H9 (cell line): ENCODE results near the gene SEL1L. TPM values are rescaled to one million over a fixed set of nuclear protein-coding genes. Genes with fewer than 3 reads are reported as not detected.

ENCODE experiments used
- DNase-seq: peaks from one replicate; pipeline ENCODE4 v3.0.0-alpha.2; 2017
- H2AFZ ChIP-seq: one replicate; pipeline ENCODE4 v1.6.1; 2013; ENCODE audit warnings: mild to moderate bottlenecking, low read length, control low read depth, moderate library complexity
- H2AK5ac ChIP-seq: 2 replicates; pipeline ENCODE4 v1.6.1; 2013; ENCODE audit warnings: low read length, control low read depth, mixed read lengths; ENCODE audit not compliant: insufficient read length
- H2BK120ac ChIP-seq: one replicate; pipeline ENCODE4 v1.6.1; 2013; ENCODE audit warnings: low read depth, mild to moderate bottlenecking, low read length, control low read depth, inconsistent platforms; ENCODE audit not compliant: poor library complexity, severe bottlenecking
- H2BK12ac ChIP-seq: 2 replicates; pipeline ENCODE4 v1.6.1; 2013; ENCODE audit warnings: low read length, control low read depth, mixed read lengths, low read depth; ENCODE audit not compliant: insufficient read length
- H2BK15ac ChIP-seq: 2 replicates; pipeline ENCODE4 v1.6.1; 2013; ENCODE audit warnings: low read depth, low read length, control low read depth
- H2BK20ac ChIP-seq: one replicate; pipeline ENCODE4 v1.6.1; 2013; ENCODE audit warnings: low read depth, mild to moderate bottlenecking, low read length, control low read depth, inconsistent platforms; ENCODE audit not compliant: poor library complexity, severe bottlenecking
- H2BK5ac ChIP-seq: 2 replicates; pipeline ENCODE4 v1.6.1; 2013; ENCODE audit warnings: low read length, control low read depth, mixed read lengths; ENCODE audit not compliant: insufficient read length
- H3K14ac ChIP-seq: 2 replicates; pipeline ENCODE4 v1.6.1; 2013; ENCODE audit warnings: low read length, control low read depth; ENCODE audit not compliant: insufficient read depth
- H3K18ac ChIP-seq: 2 replicates; pipeline ENCODE4 v1.6.1; 2013; ENCODE audit warnings: low read depth, mild to moderate bottlenecking, mixed read lengths, low read length, control low read depth; ENCODE audit not compliant: insufficient read length
- H3K23ac ChIP-seq: 2 replicates; pipeline ENCODE4 v1.6.1; 2013; ENCODE audit warnings: low read length, control low read depth, mixed read lengths, low read depth; ENCODE audit not compliant: insufficient read length
- H3K23me2 ChIP-seq: 2 replicates; pipeline ENCODE4 v1.6.1; 2013; ENCODE audit warnings: low read depth, mild to moderate bottlenecking, mixed read lengths, low read length, control low read depth; ENCODE audit not compliant: insufficient read length, poor library complexity, severe bottlenecking
- H3K27ac ChIP-seq: 2 replicates; pipeline ENCODE4 v1.5.1; 2013; ENCODE audit warnings: low read length, control low read depth, mixed read lengths, low read depth; ENCODE audit not compliant: insufficient read length
- H3K27me3 ChIP-seq: 2 replicates; pipeline ENCODE4 v1.6.1; 2013; ENCODE audit warnings: low read length, control low read depth, inconsistent platforms; ENCODE audit not compliant: insufficient read depth
- H3K4ac ChIP-seq: 2 replicates; pipeline ENCODE4 v1.6.1; 2013; ENCODE audit warnings: low read depth, mild to moderate bottlenecking, control low read depth, inconsistent platforms, low read length, moderate library complexity
- H3K4me1 ChIP-seq: 2 replicates; pipeline ENCODE4 v1.6.1; 2013; ENCODE audit warnings: low read length, control low read depth, inconsistent platforms; ENCODE audit not compliant: insufficient read depth
- H3K4me2 ChIP-seq: 2 replicates; pipeline ENCODE4 v1.6.1; 2013; ENCODE audit warnings: low read length, control low read depth, mixed read lengths; ENCODE audit not compliant: insufficient read length, insufficient read depth
- H3K56ac ChIP-seq: 2 replicates; pipeline ENCODE4 v1.6.1; 2013; ENCODE audit warnings: low read depth, mild to moderate bottlenecking, mixed read lengths, low read length, control low read depth; ENCODE audit not compliant: insufficient read length
- H3K79me1 ChIP-seq: 2 replicates; pipeline ENCODE4 v1.6.1; 2013; ENCODE audit warnings: low read depth, mild to moderate bottlenecking, moderate library complexity, low read length, control low read depth, inconsistent platforms; ENCODE audit not compliant: insufficient read depth, poor library complexity, severe bottlenecking
- H3K79me2 ChIP-seq: 2 replicates; pipeline ENCODE4 v1.6.1; 2013; ENCODE audit warnings: low read length, control low read depth, inconsistent platforms; ENCODE audit not compliant: insufficient read depth
- H3K9ac ChIP-seq: 2 replicates; pipeline ENCODE4 v1.6.1; 2013; ENCODE audit warnings: low read length, control low read depth, mixed read lengths; ENCODE audit not compliant: insufficient read length; ENCODE audit errors: extremely low read depth
- H3K9me3 ChIP-seq: one replicate; pipeline ENCODE4 v1.6.1; 2013; ENCODE audit warnings: low read depth, low read length, inconsistent platforms; ENCODE audit not compliant: control insufficient read depth
- H3T11ph ChIP-seq: one replicate; pipeline ENCODE4 v1.6.1; 2013; ENCODE audit warnings: mild to moderate bottlenecking, low read length, control low read depth, inconsistent platforms
- H4K20me1 ChIP-seq: one replicate; pipeline ENCODE4 v1.6.1; 2013; ENCODE audit not compliant: control insufficient read depth, insufficient read length, insufficient read depth
- H4K5ac ChIP-seq: 2 replicates; pipeline ENCODE4 v1.6.1; 2013; ENCODE audit warnings: low read depth, mild to moderate bottlenecking, mixed read lengths, low read length, control low read depth; ENCODE audit not compliant: insufficient read length
- H4K8ac ChIP-seq: replicated peaks from 2 replicates; pipeline ENCODE4 v1.6.1; 2013; ENCODE audit warnings: low read length, control low read depth, mixed read lengths, low read depth; ENCODE audit not compliant: insufficient read length
- H4K91ac ChIP-seq: 2 replicates; pipeline ENCODE4 v1.6.1; 2013; ENCODE audit warnings: low read depth, mild to moderate bottlenecking, moderate library complexity, mixed read lengths, low read length, control low read depth; ENCODE audit not compliant: insufficient read length
- H3K27ac Mint-ChIP-seq, 3 experiments: 2 replicates in 2 of 3; 3 replicates in 1 of 3; pipeline ENCODE4 v1.8.0; 2020 to 2021; ENCODE audit warnings: mixed read lengths in 3 of 3, mild to moderate bottlenecking in 1 of 3, moderate library complexity in 1 of 3
- H3K27me3 Mint-ChIP-seq: 2 replicates; pipeline ENCODE4 v1.8.0; 2021; ENCODE audit warnings: low read depth, mild to moderate bottlenecking, moderate library complexity, mixed read lengths
- H3K36me3 Mint-ChIP-seq, 3 experiments: 2 replicates in 2 of 3; 3 replicates in 1 of 3; pipeline ENCODE4 v1.8.0; 2020 to 2021; ENCODE audit warnings: low read depth in 3 of 3, mixed read lengths in 3 of 3; ENCODE audit not compliant: insufficient read depth in 1 of 3
- H3K4me1 Mint-ChIP-seq, 2 experiments: 2 replicates each; pipeline ENCODE4 v1.8.0; 2020; ENCODE audit warnings: mixed read lengths in 2 of 2
- H3K4me3 Mint-ChIP-seq, 2 experiments: 2 replicates in 1 of 2; 3 replicates in 1 of 2; pipeline ENCODE4 v1.8.0; 2020 to 2021; ENCODE audit warnings: mild to moderate bottlenecking in 2 of 2, mixed read lengths in 2 of 2, moderate library complexity in 1 of 2
- H3K9me3 Mint-ChIP-seq, 2 experiments: 2 replicates in 1 of 2; 3 replicates in 1 of 2; pipeline ENCODE4 v1.8.0; 2020; ENCODE audit warnings: mild to moderate bottlenecking in 2 of 2, mixed read lengths in 2 of 2, moderate library complexity in 1 of 2
- CTCF ChIP-seq: fragments of 200-600 bp; sonication (generic); conservative IDR thresholded peaks from 3 replicates; pipeline ENCODE4 v1.8.0; 2021; ENCODE audit warnings: antibody characterized with exemption, mild to moderate bottlenecking
- WGBS: extraction: QIAGEN DNeasy Blood & Tissue Kit; methylation state at CpG from one replicate; pipeline ENCODE4 v1.1.7; 2013; ENCODE audit warnings: missing lambda C conversion rate, low lambda C conversion rate, mixed read lengths; ENCODE audit not compliant: insufficient read length; ENCODE audit errors: extremely low coverage; 5-methylcytosine and 5-hydroxymethylcytosine counted together
- total RNA-seq: library from RNA; stranded (reverse); gene quantifications from 2 replicates; pipeline ENCODE4 v1.2.1, GENCODE V29; 2021

SEL1L gene
- total RNA-seq, 1 experiment from 2014 or later, result 27.5 TPM

GRCh38 chr14:81472096-81472800 is 61.4 kb downstream of the SEL1L start:
- Mint-ChIP-seq H3K36me3 (peaks cover 0 to 9% (median 7%) of the 10 kb centered on the region in 3 experiments; a peak in 4 of 7 replicates), H3K9me3 (no peaks in the 10 kb centered on the region), H3K4me1 (peaks cover 0 to 4% of the 10 kb centered on the region in 2 experiments; a peak in 1 of 4 replicates), H3K27ac (no peak overlapping the region), H3K4me3 (no peak overlapping the region), H3K27me3 (0 out of 2 replicates have a peak, but pooled peaks cover 1% of the 10 kb centered on the region)
- Histone ChIP-seq H2BK5ac (no peak overlapping the region), H2AK5ac (no peak overlapping the region), H3K56ac (no peak overlapping the region), H3K4me1 (peaks cover 3% of the 10 kb centered on the region; the same call in 1 of the 2 replicates), H4K8ac (no peak overlapping the region), H3K9ac (no peak overlapping the region), H3K4ac (no peak overlapping the region), H2BK15ac (no peak overlapping the region), H3T11ph (no peak overlapping the region), H3K27me3 (no peaks in the 10 kb centered on the region), H3K79me1 (no peaks in the 10 kb centered on the region), H2BK120ac (no peak overlapping the region), H3K79me2 (no peaks in the 10 kb centered on the region), H4K20me1 (no peaks in the 10 kb centered on the region), H3K4me2 (no peak overlapping the region), H2BK12ac (no peak overlapping the region), H3K23ac (no peak overlapping the region), H2BK20ac (no peak overlapping the region), H2AFZ (no peak overlapping the region), H3K27ac (no peak overlapping the region), H3K18ac (no peak overlapping the region), H3K9me3 (no peaks in the 10 kb centered on the region), H3K14ac (no peak overlapping the region), H4K91ac (no peak overlapping the region), H4K5ac (no peak overlapping the region), H3K23me2 (no peaks in the 10 kb centered on the region)
- DNase-seq, result no peak
- WGBS, result no CpG with 5 or more reads among the region's 3 CpGs
- TF ChIP-seq CTCF, result no peak
